ENCODE results near the gene RYR2. TPM values are rescaled to one million over a fixed set of nuclear protein-coding genes. Genes with fewer than 3 reads are reported as not detected.

The RYR2 gene
- total and polyA plus RNA-seq, 2 of the 8 experiments (the other 6 are each of a cell fraction or from before 2014, with no cell fraction given): 1.3 to 4.4 TPM

DNA sequence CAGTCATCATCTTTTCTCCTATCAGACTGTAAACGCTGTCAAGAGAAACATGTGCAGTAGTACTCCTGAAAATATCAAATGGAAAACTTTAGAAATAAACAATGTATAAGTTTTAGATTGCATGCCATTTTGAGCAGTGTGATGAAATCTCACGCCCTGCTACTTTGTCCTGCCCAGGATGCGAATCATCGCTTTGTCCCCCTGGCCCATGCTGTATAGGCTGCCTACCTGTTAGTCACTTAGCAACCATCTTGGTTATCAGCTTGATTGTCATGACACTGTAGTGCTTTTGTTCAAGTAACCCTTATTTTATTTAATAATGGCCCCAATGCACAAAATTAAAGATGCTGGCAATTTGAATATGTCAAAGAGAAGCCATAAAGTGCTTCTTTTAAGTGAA lies 485.8 kb downstream of the RYR2 start:
- Histone ChIP-seq H3K14ac (ENCODE audit: insufficient read length) (no peak overlapping the region), H4K5ac (ENCODE audit: insufficient read length, low read depth, low read length) (no peak overlapping the region), H3K4me2 (ENCODE audit: insufficient read depth in 1 of 2, low read depth in 2 of 2, low read length in 2 of 2) (no peak overlapping the region), H2BK120ac (replicated peaks; ENCODE audit: low read depth, low read length) (no peak overlapping the region), H3K4me1 (replicated peaks in 1 of 4; ENCODE audit: control insufficient read depth in 3 of 4, insufficient read depth in 4 of 4, low read length in 3 of 4) (no peaks in the 10 kb centered on the region), H3K18ac (ENCODE audit: extremely low read depth, low read length) (no peak overlapping the region), H2BK15ac (ENCODE audit: low read length) (no peak overlapping the region), H2BK5ac (ENCODE audit: low read depth, low read length) (no peak overlapping the region), H3K79me2 (ENCODE audit: control insufficient read depth in 1 of 2, insufficient read depth in 2 of 2, low read length in 2 of 2) (no peaks in the 10 kb centered on the region), H3K36me3 (ENCODE audit: control insufficient read depth in 2 of 4, insufficient read depth in 4 of 4, low read length in 3 of 4) (no peaks in the 10 kb centered on the region), H2BK20ac (ENCODE audit: low read length) (no peak overlapping the region), H3K27me3 (replicated peaks in 1 of 4; ENCODE audit: control insufficient read depth in 3 of 4, extremely low read depth in 1 of 4, insufficient read depth in 3 of 4, low read length in 3 of 4) (no peaks in the 10 kb centered on the region), H3K23ac (ENCODE audit: insufficient read length) (no peak overlapping the region), H2BK12ac (ENCODE audit: low read depth, low read length) (no peak overlapping the region), H4K91ac (replicated peaks; ENCODE audit: insufficient read length, low read length) (no peak overlapping the region), H3K56ac (replicated peaks; ENCODE audit: insufficient read length, low read depth, low read length) (no peak overlapping the region), H2AFZ (ENCODE audit: low read length) (no peak overlapping the region), H3K9ac (replicated peaks in 1 of 4; ENCODE audit: extremely low read depth in 1 of 4, low read depth in 3 of 4, low read length in 3 of 4) (no peak overlapping the region), H3K23me2 (ENCODE audit: low read depth, low read length) (no peaks in the 10 kb centered on the region), H3K27ac (ENCODE audit: low read depth, low read length) (no peak overlapping the region), H3K79me1 (ENCODE audit: low read depth, low read length) (no peaks in the 10 kb centered on the region), H3K4me3 (ENCODE audit: extremely low read depth in 1 of 4, insufficient read depth in 2 of 4, low read depth in 3 of 4, low read length in 4 of 4) (no peak overlapping the region), H4K8ac (ENCODE audit: extremely low read depth, insufficient read depth, low read length) (no peak overlapping the region), H2AK5ac (ENCODE audit: low read depth, low read length) (no peak overlapping the region), H3K4ac (replicated peaks; ENCODE audit: insufficient read length, low read depth, low read length) (no peak overlapping the region), H3K9me3 (ENCODE audit: insufficient read depth in 2 of 2, low read depth in 1 of 2, low read length in 1 of 2) (no peaks in the 10 kb centered on the region; a peak in 1 of 4 replicates), H4K20me1 (replicated peaks in 1 of 2; ENCODE audit: control insufficient read depth in 1 of 2, insufficient read depth in 2 of 2, low read length in 2 of 2) (no peaks in the 10 kb centered on the region)
- ChIA-PET POLR2A (ENCODE audit: partially characterized antibody) (no interaction called here), CTCF (ENCODE audit: partially characterized antibody) (no interaction called here)
- DNase-seq (ENCODE audit: low read depth in 1 of 2, low spot score in 2 of 2) (no peak), FAIRE-seq (no peak)
- TF ChIP-seq SIRT6 (IDR thresholded peaks at IDR 0.05; ENCODE audit: low read length) (no peak), JUN (IDR thresholded peaks at IDR 0.05; ENCODE audit: low read depth, low read length) (no peak), PHF8 (conservative IDR thresholded peaks at IDR 0.05; ENCODE audit: low read depth, low read length) (no peak), NRF1 (IDR thresholded peaks at IDR 0.05; ENCODE audit: low read depth, low read length) (no peak), YY1 (IDR thresholded peaks at IDR 0.05; ENCODE audit: low read depth, low read length) (no peak), GTF2F1 (IDR thresholded peaks at IDR 0.05; ENCODE audit: borderline replicate concordance, low read depth, low read length) (no peak), SP1 (IDR thresholded peaks at IDR 0.05; ENCODE audit: low read depth, low read length) (no peak), SIX5 (IDR thresholded peaks at IDR 0.05; ENCODE audit: low read depth, low read length) (no peak), CHD2 (IDR thresholded peaks at IDR 0.05; ENCODE audit: low read length) (no peak), TEAD4 (IDR thresholded peaks at IDR 0.05; ENCODE audit: low read depth, low read length) (no peak), RBBP5 (IDR thresholded peaks at IDR 0.05; ENCODE audit: borderline replicate concordance, low read depth, low read length) (no peak), GABPA (IDR thresholded peaks at IDR 0.05; ENCODE audit: borderline replicate concordance, insufficient read depth, low read length) (no peak)
- TF ChIP-seq, protein P1, sequence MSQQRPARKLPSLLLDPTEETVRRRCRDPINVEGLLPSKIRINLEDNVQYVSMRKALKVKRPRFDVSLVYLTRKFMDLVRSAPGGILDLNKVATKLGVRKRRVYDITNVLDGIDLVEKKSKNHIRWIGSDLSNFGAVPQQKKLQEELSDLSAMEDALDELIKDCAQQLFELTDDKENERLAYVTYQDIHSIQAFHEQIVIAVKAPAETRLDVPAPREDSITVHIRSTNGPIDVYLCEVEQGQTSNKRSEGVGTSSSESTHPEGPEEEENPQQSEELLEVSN (IDR thresholded peaks at IDR 0.05): no peak
- 71% methylated on average over 4 of the region's 4 CpGs; no CpG with 5 or more reads in 1 of the 2 experiments for WGBS, 2 experiments (ENCODE audit: extremely low coverage in 1 of 2, insufficient coverage in 1 of 2, insufficient read length in 1 of 2, insufficient replicate concordance in 2 of 2, low coverage in 1 of 2, low lambda C conversion rate in 2 of 2, missing lambda C conversion rate in 1 of 2)
